ENCODE results near the gene SNX8.

- TF ChIP-seq CTCF (IDR thresholded peaks at IDR 0.05; ENCODE audit: low read depth, low read length) (no peak), EZH2phosphoT487 (IDR thresholded peaks at IDR 0.05; ENCODE audit: low read depth) (no peak)
Measured at GRCh38 chr7:2225830-2226229, 88.4 kb downstream of the SNX8 start.
